MV-4-11 (cell line): ENCODE measurements around the gene MKRN2OS.

Source experiments
- DNase-seq: peaks from one replicate; lab custom pipeline; 2025; lab: John Stamatoyannopoulos, UW

Gene MKRN2OS

GRCh38 chr3:12545473-12545791, at the start of gene MKRN2OS:
Gene MKRN2OS, minus strand, starts transcription at chr3:12545499. Its CDS starts 35 bp downstream, at chr3:12545464.
- no peak for DNase-seq

- no peak for DNase-seq
These were observed 48.2 kb upstream of the MKRN2OS start for GRCh38 chr3:12593473-12593872.

- DNase-seq = no peak
These were observed 46.9 kb upstream of the MKRN2OS start for GRCh38 chr3:12591997-12592715.

- no peak for DNase-seq
These were observed 46.2 kb upstream of the MKRN2OS start for GRCh38 chr3:12591456-12591855.

- peak; percentile 46 for DNase-seq
These were observed 44.8 kb upstream of the MKRN2OS start for GRCh38 chr3:12590096-12590495.

GRCh38 chr3:12588039-12589009, 43.0 kb upstream of the MKRN2OS start:
- DNase-seq = no peak

GRCh38 chr3:12586403-12586802, 41.1 kb upstream of the MKRN2OS start:
- DNase-seq = no peak

GRCh38 chr3:12585970-12586369, 40.7 kb upstream of the MKRN2OS start:
- DNase-seq = no peak

- no peak for DNase-seq
These were observed 39.9 kb upstream of the MKRN2OS start for GRCh38 chr3:12585181-12585580.

- no peak for DNase-seq
These were observed 38.8 kb upstream of the MKRN2OS start for GRCh38 chr3:12584083-12584482.

- DNase-seq = no peak
These were observed 38.0 kb upstream of the MKRN2OS start for GRCh38 chr3:12583280-12583679.

- DNase-seq = no peak
These were observed 37.4 kb upstream of the MKRN2OS start for GRCh38 chr3:12582730-12583129.

- DNase-seq = no peak
These were observed 34.6 kb upstream of the MKRN2OS start for GRCh38 chr3:12579905-12580304.

- no peak for DNase-seq
These were observed 34.2 kb upstream of the MKRN2OS start for GRCh38 chr3:12579456-12579855.

GRCh38 chr3:12578742-12579141, 33.4 kb upstream of the MKRN2OS start:
- DNase-seq = no peak

- no peak for DNase-seq
These were observed 32.1 kb upstream of the MKRN2OS start for GRCh38 chr3:12577379-12577778.

GRCh38 chr3:12574661-12575060, 29.4 kb upstream of the MKRN2OS start:
- DNase-seq = no peak

- DNase-seq = no peak
These were observed 28.8 kb upstream of the MKRN2OS start for GRCh38 chr3:12574131-12574530.

GRCh38 chr3:12571986-12572385, 26.7 kb upstream of the MKRN2OS start:
- no peak for DNase-seq

- DNase-seq = no peak
These were observed 24.5 kb upstream of the MKRN2OS start for GRCh38 chr3:12569836-12570235.

GRCh38 chr3:12568747-12569146, 23.4 kb upstream of the MKRN2OS start:
- no peak for DNase-seq

GRCh38 chr3:12566976-12567375, 21.7 kb upstream of the MKRN2OS start:
- DNase-seq = no peak

- DNase-seq = no peak
These were observed 17.2 kb upstream of the MKRN2OS start for GRCh38 chr3:12562451-12562850.
